ENCODE measurements around the gene CFP. TPM values are rescaled to one million over a fixed set of nuclear protein-coding genes. Genes with fewer than 3 reads are reported as not detected.
"Not testable (repeated sequence)": the region's sequence is repeated elsewhere in the genome, so short reads cannot be mapped to it uniquely, and the experiment has no call there.

The CFP gene
- total RNA-seq, 1 experiment from 2014 or later = 0.34 TPM

GRCh38 chrX:47607091-47607490, 22.6 kb downstream of the CFP start:
- no peaks in the 10 kb centered on the region for H3K4me1 ChIP-seq
- no peaks in the 10 kb centered on the region for H3K36me3 ChIP-seq (ENCODE audit: control insufficient read depth, insufficient read depth, low read length)
- Mint-ChIP-seq H3K9me3 (ENCODE audit: unreplicated experiment) (no peaks in the 10 kb centered on the region), H3K4me3 (ENCODE audit: unreplicated experiment) (no peak overlapping the region), H3K27ac (ENCODE audit: unreplicated experiment) (no peak overlapping the region), H3K27me3 (ENCODE audit: insufficient read depth, unreplicated experiment) (no peaks in the 10 kb centered on the region), H3K4me1 (ENCODE audit: low read depth, unreplicated experiment) (no peaks in the 10 kb centered on the region), H3K36me3 (ENCODE audit: insufficient read depth, unreplicated experiment) (no peaks in the 10 kb centered on the region)
- H3K4me3 ChIP-seq (ENCODE audit: low read depth, low read length) = no peak overlapping the region
- H3K9me3 ChIP-seq = no peaks in the 10 kb centered on the region
- intact Hi-C loops (cut with micrococcal nuclease; ENCODE audit: unreplicated experiment) = no loop called here
- H3K27me3 ChIP-seq (replicated peaks; ENCODE audit: control insufficient read depth, insufficient read depth, low read length) = no peaks in the 10 kb centered on the region
- no peak for TF ChIP-seq CTCF (IDR thresholded peaks at IDR 0.05; ENCODE audit: insufficient read depth in 1 of 2, low read depth in 1 of 2, low read length in 1 of 2, severe bottlenecking in 1 of 2, unreplicated experiment in 1 of 2)
- DNase-seq = no peak
- no TSS peak for BruUV-seq (replicated peaks)
- ChIA-PET CTCF (no interaction called here), POLR2A (no interaction called here)

GRCh38 chrX:47605024-47605423, 24.7 kb downstream of the CFP start:
- Histone ChIP-seq H3K9me3 (no peaks in the 10 kb centered on the region), H3K4me1 (no peaks in the 10 kb centered on the region), H3K4me3 (ENCODE audit: low read depth, low read length) (no peak overlapping the region), H3K36me3 (ENCODE audit: control insufficient read depth, insufficient read depth, low read length) (no peaks in the 10 kb centered on the region), H3K27me3 (replicated peaks; ENCODE audit: control insufficient read depth, insufficient read depth, low read length) (no peaks in the 10 kb centered on the region)
- H3K4me1 Mint-ChIP-seq (ENCODE audit: low read depth, unreplicated experiment) = no peaks in the 10 kb centered on the region
- intact Hi-C loops (cut with micrococcal nuclease; ENCODE audit: unreplicated experiment) = no loop called here
- TF ChIP-seq CTCF (IDR thresholded peaks at IDR 0.05; ENCODE audit: insufficient read depth in 1 of 2, low read depth in 1 of 2, low read length in 1 of 2, severe bottlenecking in 1 of 2, unreplicated experiment in 1 of 2) = no peak
- CTCF ChIA-PET = no interaction called here
- no TSS peak for BruUV-seq (replicated peaks)
- H3K27me3 Mint-ChIP-seq (ENCODE audit: insufficient read depth, unreplicated experiment) = peaks cover 5% of the 10 kb centered on the region
- no peak for DNase-seq
- H3K27ac Mint-ChIP-seq (ENCODE audit: unreplicated experiment) = no peak overlapping the region
- POLR2A ChIA-PET = interaction anchor here (0.6 kb wide), 1 partner anchor 46 kb away, joined by 3 read pairs; the partner anchor contains the start of gene ELK1
- H3K36me3 Mint-ChIP-seq (ENCODE audit: insufficient read depth, unreplicated experiment) = no peaks in the 10 kb centered on the region
- no peak overlapping the region for H3K4me3 Mint-ChIP-seq (ENCODE audit: unreplicated experiment)
- H3K9me3 Mint-ChIP-seq (ENCODE audit: unreplicated experiment) = no peaks in the 10 kb centered on the region

- H3K4me3 Mint-ChIP-seq (ENCODE audit: unreplicated experiment); H3K27ac Mint-ChIP-seq (ENCODE audit: unreplicated experiment); H3K4me3 ChIP-seq (ENCODE audit: low read depth, low read length); H3K27me3 ChIP-seq (replicated peaks; ENCODE audit: control insufficient read depth, insufficient read depth, low read length); BruUV-seq (replicated peaks); H3K36me3 ChIP-seq (ENCODE audit: control insufficient read depth, insufficient read depth, low read length); POLR2A ChIA-PET; H3K9me3 ChIP-seq; H3K4me1 Mint-ChIP-seq (ENCODE audit: low read depth, unreplicated experiment); H3K27me3 Mint-ChIP-seq (ENCODE audit: insufficient read depth, unreplicated experiment); H3K36me3 Mint-ChIP-seq (ENCODE audit: insufficient read depth, unreplicated experiment); CTCF ChIA-PET; DNase-seq; H3K9me3 Mint-ChIP-seq (ENCODE audit: unreplicated experiment); H3K4me1 ChIP-seq; intact Hi-C loops (cut with micrococcal nuclease; ENCODE audit: unreplicated experiment): not testable (repeated sequence)
Measured at GRCh38 chrX:47603125-47603524, 26.6 kb downstream of the CFP start.

- Histone ChIP-seq H3K4me3 (ENCODE audit: low read depth, low read length) (no peak overlapping the region), H3K9me3 (no peaks in the 10 kb centered on the region), H3K36me3 (ENCODE audit: control insufficient read depth, insufficient read depth, low read length) (no peaks in the 10 kb centered on the region), H3K4me1 (no peaks in the 10 kb centered on the region), H3K27me3 (replicated peaks; ENCODE audit: control insufficient read depth, insufficient read depth, low read length) (no peaks in the 10 kb centered on the region)
- intact Hi-C loops (cut with micrococcal nuclease; ENCODE audit: unreplicated experiment) = no loop called here
- Mint-ChIP-seq H3K9me3 (ENCODE audit: unreplicated experiment) (peaks cover 10% of the 10 kb centered on the region), H3K27ac (ENCODE audit: unreplicated experiment) (no peak overlapping the region), H3K27me3 (ENCODE audit: insufficient read depth, unreplicated experiment) (peaks cover 9% of the 10 kb centered on the region), H3K36me3 (ENCODE audit: insufficient read depth, unreplicated experiment) (no peaks in the 10 kb centered on the region), H3K4me1 (ENCODE audit: low read depth, unreplicated experiment) (no peaks in the 10 kb centered on the region), H3K4me3 (ENCODE audit: unreplicated experiment) (no peak overlapping the region)
- no peak for DNase-seq
- POLR2A ChIA-PET = no interaction called here
- TF ChIP-seq CTCF (IDR thresholded peaks at IDR 0.05; ENCODE audit: insufficient read depth in 1 of 2, low read depth in 1 of 2, low read length in 1 of 2, severe bottlenecking in 1 of 2, unreplicated experiment in 1 of 2) = no peak
- no TSS peak for BruUV-seq (replicated peaks)
- CTCF ChIA-PET = no interaction called here
Measured at GRCh38 chrX:47597222-47597621, 32.5 kb downstream of the CFP start.
